Breast epithelium (tissue), 3 donors: Measurements from ENCODE around the gene ALDH1A3.

ENCODE experiments used
- POLR2A ChIP-seq: fragments of 450-650 bp; IDR thresholded peaks from one replicate; pipeline ENCODE4 v1.6.1; 2016; ENCODE audit warnings: antibody characterized with exemption, mild to moderate bottlenecking, moderate library complexity
- TF ChIP-seq, protein P1 (sequence below), 3 donors: fragments of 450-650 bp; IDR thresholded peaks; one replicate each; pipeline ENCODE4 v1.5.1; 2016 to 2017; ENCODE audit warnings: antibody characterized with exemption in 3 of 3, mild to moderate bottlenecking in 3 of 3, moderate library complexity in 3 of 3

DNA sequence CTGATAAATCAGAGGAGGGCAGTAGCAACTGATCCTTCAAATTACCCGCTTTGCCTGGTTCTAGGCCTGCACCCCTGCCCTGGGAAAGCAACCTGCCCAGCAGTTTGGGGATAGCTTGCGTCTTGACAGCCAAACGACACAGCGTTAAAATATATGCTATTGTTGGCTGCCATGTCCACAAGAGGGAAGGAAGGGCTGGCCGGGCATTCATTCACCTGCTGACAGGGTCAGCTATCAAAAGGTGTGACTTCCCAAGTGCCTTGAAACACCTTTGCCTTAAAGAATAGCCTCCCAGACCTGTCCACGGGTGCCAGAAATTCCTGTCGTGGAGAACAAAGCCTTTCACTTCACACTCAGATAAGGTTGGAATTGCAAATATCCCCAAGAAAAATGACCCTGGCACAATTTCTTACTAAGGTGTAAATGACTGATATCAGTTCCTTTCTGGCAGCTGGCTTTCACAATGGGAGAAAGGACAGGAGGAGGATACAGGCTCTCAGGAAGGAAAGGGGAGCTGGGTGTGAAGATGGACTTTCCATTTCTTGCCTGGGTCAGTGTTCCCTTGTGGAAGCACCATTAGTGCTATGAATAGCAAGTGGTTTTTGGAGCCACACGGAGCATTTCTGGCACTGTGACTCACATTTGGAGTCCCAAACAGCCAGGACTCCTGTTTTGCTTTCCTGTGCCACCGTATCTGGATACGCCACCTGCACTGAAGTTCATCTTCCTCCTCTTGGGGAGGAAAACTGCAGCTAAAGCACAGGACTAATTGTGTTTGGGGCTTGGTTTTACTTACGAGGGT is 19.2 kb downstream of the ALDH1A3 start:
- TF ChIP-seq, protein P1, sequence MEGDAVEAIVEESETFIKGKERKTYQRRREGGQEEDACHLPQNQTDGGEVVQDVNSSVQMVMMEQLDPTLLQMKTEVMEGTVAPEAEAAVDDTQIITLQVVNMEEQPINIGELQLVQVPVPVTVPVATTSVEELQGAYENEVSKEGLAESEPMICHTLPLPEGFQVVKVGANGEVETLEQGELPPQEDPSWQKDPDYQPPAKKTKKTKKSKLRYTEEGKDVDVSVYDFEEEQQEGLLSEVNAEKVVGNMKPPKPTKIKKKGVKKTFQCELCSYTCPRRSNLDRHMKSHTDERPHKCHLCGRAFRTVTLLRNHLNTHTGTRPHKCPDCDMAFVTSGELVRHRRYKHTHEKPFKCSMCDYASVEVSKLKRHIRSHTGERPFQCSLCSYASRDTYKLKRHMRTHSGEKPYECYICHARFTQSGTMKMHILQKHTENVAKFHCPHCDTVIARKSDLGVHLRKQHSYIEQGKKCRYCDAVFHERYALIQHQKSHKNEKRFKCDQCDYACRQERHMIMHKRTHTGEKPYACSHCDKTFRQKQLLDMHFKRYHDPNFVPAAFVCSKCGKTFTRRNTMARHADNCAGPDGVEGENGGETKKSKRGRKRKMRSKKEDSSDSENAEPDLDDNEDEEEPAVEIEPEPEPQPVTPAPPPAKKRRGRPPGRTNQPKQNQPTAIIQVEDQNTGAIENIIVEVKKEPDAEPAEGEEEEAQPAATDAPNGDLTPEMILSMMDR (IDR thresholded peaks at IDR 0.05): no peak
- no peak for TF ChIP-seq POLR2A
